ENCODE measurements around the gene CREBRF.

The CREBRF gene

DNA sequence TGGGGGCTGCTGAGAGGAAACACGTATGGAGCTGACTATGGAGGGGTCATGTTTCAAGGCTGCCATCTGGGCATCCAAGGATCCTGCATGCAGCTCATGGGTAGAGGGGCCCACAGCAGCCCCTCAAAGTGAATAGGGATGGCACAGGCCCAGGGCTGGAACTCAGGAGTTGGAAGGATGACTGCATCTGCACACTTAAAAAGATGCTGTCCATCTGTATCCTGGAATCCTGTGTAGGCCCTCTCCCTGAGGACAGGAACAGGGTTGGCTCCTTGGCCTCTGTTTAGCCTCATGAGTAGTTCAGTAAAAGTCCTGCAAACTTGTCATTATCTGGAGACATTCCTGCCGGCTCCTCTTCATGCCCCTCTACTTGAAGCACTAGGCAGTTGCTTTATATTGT, 92.2 kb downstream of the CREBRF start:
- in situ Hi-C loops (cut with MboI; ENCODE audit: low sequenced_read_pairs), result no loop called here

GRCh38 chr5:173152547-173152946, 96.4 kb downstream of the CREBRF start:
- in situ Hi-C loops (cut with MboI; ENCODE audit: low sequenced_read_pairs), result loop anchor here (25.0 kb wide), 1 partner anchor 440 kb away; no protein-coding TSS in a partner anchor

GRCh38 chr5:173153842-173154241, 97.7 kb downstream of the CREBRF start:
- in situ Hi-C loops (cut with MboI; ENCODE audit: low sequenced_read_pairs), result loop anchor here (25.0 kb wide), 1 partner anchor 442 kb away; no protein-coding TSS in a partner anchor

- in situ Hi-C loops (cut with MboI; ENCODE audit: low sequenced_read_pairs), result loop anchor here (25.0 kb wide), 1 partner anchor 442 kb away; no protein-coding TSS in a partner anchor
Observed at GRCh38 chr5:173154619-173155018, 98.5 kb downstream of the CREBRF start.

- in situ Hi-C loops (cut with MboI; ENCODE audit: low sequenced_read_pairs), result loop anchor here (25.0 kb wide), 1 partner anchor 444 kb away; no protein-coding TSS in a partner anchor
Observed at GRCh38 chr5:173155912-173156311, 99.8 kb downstream of the CREBRF start.

DNA sequence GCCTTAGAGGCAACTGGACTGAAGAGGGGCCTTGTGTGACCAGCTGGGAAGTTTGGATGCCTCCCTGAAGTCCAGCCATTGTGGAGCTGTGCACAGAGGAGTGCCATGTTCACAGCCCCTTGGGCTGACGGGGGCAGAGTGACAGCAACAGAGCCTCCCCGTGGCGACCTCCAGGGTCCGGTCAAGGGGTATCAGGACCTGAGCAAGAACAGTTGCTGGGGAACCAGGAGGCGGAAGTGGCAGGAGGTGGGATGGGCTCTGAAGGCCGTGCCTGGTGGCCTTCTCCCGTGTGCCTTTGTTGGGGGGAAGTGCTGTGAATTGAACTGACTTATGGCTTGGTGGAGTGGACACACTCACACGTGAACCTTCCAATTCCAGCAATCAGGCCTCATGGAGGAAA, 102.2 kb downstream of the CREBRF start:
- in situ Hi-C loops (cut with MboI; ENCODE audit: low sequenced_read_pairs), result loop anchor here (25.0 kb wide), 1 partner anchor 446 kb away; no protein-coding TSS in a partner anchor

DNA sequence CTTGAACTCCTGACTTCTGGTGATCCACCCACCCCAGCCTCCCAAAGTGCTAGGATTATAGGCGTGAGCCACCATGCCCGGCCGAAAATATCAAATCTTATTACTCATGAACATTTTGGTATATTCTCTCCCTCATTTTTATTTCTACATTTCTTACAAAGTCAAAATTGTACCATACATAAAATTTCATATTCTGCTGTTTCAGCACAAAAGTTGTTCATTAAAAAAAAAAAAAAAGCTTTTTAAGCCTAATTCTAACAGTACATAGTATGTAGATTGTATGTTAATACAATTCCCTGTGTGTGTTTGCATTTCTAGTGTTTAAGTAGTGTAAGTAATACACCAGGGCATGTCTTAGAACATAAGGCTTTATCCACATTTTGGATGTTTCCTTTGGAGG, 103.1 kb downstream of the CREBRF start:
- in situ Hi-C loops (cut with MboI; ENCODE audit: low sequenced_read_pairs), result loop anchor here (25.0 kb wide), 1 partner anchor 447 kb away; no protein-coding TSS in a partner anchor

GRCh38 chr5:173161148-173161547, 105.0 kb downstream of the CREBRF start:
- in situ Hi-C loops (cut with MboI; ENCODE audit: low sequenced_read_pairs), result loop anchor here (25.0 kb wide), 1 partner anchor 449 kb away; no protein-coding TSS in a partner anchor

DNA sequence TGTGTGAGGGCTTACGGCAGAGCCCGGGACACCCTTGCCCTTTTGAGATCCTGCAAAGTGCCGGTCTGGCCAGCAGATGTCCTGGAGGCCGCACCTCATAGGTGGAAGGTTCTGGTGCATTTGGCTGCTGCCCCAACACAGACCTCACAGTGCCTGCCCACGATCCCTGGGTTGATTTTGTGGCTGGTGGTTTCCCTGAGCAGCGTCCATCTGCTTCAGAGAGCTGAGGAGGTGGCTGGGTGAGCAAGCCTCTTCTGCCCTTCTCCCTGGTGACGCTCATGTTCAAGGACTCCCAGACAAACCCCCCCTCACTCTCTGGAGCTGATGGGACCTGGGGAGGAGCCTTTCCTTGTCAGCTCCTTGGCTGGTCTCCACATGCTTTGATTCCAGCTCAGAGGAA, 107.1 kb downstream of the CREBRF start:
- in situ Hi-C loops (cut with MboI; ENCODE audit: low sequenced_read_pairs), result loop anchor here (25.0 kb wide), 1 partner anchor 451 kb away; no protein-coding TSS in a partner anchor

DNA sequence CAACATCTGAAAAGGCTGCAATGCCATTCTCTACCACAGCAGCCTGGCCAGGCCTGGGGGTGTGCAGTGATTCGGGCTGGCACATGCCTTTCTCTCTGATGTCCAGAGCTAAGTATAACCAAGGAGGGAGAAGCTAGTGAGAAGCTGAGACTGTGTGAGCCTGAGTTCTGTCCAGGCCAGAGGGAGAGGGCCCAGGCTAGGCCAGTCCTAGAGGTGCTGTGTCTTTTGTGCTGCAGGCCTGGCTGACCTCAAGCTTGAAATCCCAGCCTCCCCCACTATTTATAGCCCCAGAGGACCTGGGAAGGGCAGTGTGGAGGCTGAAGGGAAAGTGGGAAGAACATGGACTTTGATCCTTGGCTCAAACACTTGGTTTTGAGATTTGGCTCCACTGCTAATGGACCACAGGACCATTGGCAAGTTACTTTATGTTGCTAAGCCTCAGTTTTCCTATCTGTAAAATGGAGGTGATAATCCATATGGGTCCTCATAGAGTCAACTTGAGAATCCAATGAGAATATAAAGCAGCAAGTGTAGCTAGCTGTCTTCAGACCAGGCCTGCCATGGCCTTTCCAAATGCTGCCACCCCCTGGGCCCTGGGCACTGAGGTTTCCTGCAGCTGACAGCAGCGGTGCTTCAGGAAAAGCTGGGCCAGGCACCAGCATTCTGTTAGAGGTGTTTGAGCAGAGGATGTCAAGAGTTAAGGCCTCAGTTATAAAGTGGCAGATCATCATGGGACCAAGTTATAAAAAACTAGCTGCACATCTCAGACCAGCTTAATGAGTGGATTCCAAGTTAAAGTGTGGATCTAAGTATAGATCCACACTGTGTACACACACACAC, 109.2 kb downstream of the CREBRF start:
- in situ Hi-C loops (cut with MboI; ENCODE audit: low sequenced_read_pairs), result loop anchor here (25.0 kb wide), 1 partner anchor 453 kb away; no protein-coding TSS in a partner anchor

- in situ Hi-C loops (cut with MboI; ENCODE audit: low sequenced_read_pairs), result loop anchor here (25.0 kb wide), 1 partner anchor 460 kb away; no protein-coding TSS in a partner anchor
Observed at GRCh38 chr5:173172166-173172565, 116.0 kb downstream of the CREBRF start.

DNA sequence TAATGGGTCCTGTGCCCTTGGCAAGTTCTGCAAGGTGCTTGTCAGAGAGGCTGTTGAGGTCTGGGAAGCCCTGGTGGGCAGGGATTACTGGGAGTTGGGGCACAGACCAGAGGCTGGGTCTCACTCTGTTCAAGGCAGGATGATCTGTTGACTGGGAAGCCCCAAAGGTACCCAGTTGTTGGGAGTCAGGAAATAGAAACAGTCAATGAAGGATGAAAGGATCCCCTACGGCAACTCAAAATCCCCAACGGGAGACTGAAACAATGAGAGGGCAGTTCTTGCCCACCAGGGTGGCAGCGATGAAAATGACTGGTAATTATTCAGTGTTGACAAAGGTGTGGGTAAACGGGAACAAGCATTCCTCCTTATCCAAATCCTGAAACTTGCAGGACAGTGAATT, 119.4 kb downstream of the CREBRF start:
- in situ Hi-C loops (cut with MboI; ENCODE audit: low sequenced_read_pairs), result no loop called here

DNA sequence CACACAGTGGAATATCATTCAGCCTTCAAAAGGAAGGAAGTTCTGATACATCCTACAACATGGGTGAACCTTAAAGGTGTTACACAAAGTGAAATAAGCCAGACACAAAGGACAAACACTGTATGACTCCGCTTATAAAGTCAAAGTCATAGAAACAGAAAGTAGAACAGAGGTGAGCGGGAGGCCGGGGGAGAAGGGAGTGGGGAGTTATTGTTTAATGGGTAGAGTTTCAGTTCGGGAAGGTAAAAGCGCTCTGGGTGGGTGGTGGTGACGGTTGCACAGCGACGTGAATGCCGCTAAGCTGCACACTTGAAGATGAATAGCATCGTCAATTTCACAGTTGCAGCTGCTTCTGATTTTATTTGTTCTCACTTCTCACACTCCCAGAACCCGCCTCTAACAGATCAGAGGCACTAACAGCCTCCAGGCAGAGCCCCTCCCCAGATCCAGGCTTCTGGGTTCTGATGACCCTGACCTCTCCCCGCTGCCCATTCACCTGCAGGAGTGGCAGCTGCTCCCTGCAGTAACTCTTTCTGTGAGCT, 122.3 kb downstream of the CREBRF start:
- in situ Hi-C loops (cut with MboI; ENCODE audit: low sequenced_read_pairs), result no loop called here

- in situ Hi-C loops (cut with MboI; ENCODE audit: low sequenced_read_pairs), result no loop called here
Observed at GRCh38 chr5:173180331-173180730, 124.2 kb downstream of the CREBRF start.

- in situ Hi-C loops (cut with MboI; ENCODE audit: low sequenced_read_pairs), result no loop called here
Observed at GRCh38 chr5:173187054-173187743, 131.0 kb downstream of the CREBRF start.

DNA sequence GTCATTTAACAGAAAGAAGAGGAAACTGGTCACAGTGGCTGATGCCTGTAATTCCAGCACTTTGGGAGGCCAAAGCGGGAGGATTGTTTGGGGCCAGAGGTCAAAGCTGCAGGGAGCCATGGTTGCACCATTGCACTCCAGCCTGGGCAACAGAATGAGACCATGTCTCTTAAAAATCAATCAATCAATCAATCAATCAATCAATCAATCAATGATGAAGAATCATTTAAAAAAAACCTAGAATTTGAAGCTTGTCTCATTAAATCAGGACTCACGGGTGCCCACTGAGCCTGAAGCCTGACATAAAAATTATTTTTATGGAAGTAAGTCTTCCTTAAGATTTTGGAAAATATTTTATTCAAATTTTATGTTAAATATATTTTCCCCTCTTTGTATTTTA, 132.1 kb downstream of the CREBRF start:
- in situ Hi-C loops (cut with MboI; ENCODE audit: low sequenced_read_pairs), result no loop called here
